Right forelimb (tissue), 1 donor: Measurements from ENCODE around the gene TANK.
"Not testable (repeated sequence)": the region's sequence is repeated elsewhere in the genome, so short reads cannot be mapped to it uniquely, and the experiment has no call there.

Experiments used
- DNase-seq: peaks from one replicate; pipeline ENCODE4 v3.0.0-alpha.2; 2018

The TANK gene

DNA sequence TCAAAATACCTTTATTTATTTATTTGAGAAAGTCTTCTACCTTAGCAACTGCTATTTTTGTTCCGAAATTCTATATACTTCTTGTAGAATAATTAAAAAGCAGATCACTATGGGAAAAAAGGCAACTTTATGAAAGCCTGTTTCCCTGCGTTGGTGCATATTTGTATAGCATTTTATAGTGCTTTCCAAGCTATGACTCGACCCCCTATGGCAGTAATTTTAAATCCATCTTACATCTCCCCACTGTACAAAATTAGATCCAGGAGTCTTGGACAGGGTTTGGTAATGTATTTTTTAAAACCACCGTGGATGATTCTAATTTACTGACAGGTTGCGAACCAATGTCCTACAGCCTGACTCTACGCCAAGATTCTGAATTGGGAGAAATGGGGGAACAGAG is 10.1 kb downstream of the TANK start:
- DNase-seq, result no peak

DNA sequence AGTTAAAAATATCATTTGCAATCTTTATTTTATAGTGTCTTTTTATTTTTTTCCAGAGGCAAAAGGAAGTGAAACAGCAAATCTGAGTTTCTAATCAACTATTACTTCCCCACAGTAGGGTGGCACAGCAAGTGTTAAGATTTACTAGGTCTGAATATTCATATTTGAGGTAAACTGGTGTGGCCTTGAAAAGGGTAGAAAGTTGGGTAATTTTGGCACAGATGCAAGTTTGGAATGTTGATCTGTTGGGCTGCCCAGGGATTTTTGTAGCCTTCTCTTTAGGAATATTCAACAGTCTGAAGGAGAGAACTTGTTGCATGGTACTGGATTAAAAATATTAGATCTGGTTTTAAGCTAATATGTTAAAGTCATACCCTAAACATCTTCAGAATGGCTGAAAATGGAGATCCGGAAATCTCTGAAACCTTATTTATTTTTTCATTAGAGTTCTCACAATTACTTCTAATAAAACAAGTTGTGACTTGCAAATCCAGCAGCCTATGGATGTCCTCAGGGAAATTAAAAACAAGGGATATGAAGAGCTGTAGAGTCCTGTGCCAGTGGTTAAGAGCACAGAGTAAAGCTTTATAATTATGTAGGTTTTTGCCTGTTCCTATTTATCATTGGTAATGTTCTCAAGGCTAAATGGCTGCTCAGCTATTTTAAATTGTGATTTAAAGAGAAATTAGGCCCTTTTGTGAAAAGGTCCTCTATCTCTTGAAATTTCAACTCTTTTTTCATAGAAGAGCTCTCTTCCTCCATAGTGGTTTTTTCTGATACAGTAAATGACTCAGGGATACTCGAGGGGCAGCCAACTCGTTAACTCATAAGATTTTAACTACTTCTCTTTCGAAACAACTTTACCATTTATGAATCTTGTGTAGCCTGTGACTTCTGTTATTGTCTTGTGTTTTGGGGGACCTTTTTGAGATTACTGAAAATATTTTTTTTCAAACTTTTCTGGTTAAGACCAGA is 11.0 kb downstream of the TANK start:
- DNase-seq, result no peak

DNA sequence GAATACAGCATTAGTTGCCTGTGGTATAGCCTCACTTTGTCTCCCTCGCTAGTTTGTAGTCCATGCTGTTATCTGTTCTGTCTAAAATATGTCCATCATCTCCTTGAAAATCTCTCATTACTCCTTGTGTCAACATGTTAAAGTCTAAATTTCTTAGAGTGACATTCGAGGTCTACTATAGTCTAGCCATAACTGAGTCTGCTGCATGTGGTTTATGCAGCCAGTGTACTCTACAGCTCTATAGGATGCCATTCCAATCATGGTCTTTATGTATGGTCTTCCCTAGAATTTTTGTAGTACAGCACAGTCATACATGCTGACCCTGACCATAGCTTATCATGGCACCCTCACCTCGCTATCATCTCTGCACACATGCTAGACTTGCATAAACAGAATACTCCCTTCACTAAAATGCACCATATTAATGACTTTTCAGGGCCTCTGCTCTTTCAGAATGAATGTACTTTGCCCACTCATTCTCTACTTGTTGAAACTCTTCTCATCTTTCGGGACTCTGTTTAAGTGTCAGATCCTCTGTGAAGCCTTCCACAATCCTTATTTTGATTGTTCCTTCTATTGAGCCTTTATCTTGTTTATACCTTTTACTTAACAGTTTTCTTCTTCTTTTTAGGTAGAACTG is 12.8 kb downstream of the TANK start:
- DNase-seq, result no peak

DNA sequence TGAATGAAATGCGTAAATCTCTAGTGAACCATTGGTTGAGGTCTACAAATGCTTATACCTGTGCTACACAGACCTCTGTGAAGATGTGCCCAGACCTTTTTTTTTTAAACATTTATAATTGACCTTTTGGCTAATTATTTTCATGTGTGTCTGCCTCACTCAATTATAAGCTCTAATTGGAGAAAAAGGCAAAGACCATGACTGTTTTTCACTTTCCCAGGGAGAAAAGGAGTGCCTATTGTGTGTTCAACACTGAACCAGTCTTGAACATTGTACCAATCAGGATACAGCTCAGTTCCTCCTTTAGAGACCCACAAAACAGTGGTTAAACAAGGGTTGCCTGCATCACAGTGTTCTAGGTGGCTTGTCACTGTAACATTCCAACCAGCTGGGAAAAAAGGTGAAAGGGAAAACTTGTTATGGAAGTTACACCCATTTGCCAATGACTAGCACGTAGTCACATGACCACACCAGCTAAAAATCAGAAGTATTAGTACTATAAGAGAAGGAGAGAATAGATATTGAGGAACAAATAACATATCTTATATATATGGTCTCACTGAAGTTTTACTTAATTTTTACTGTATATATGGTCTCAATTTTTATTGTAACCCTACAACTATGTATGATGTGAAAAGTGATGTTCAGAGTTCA is 13.4 kb downstream of the TANK start:
- DNase-seq, result no peak

DNA sequence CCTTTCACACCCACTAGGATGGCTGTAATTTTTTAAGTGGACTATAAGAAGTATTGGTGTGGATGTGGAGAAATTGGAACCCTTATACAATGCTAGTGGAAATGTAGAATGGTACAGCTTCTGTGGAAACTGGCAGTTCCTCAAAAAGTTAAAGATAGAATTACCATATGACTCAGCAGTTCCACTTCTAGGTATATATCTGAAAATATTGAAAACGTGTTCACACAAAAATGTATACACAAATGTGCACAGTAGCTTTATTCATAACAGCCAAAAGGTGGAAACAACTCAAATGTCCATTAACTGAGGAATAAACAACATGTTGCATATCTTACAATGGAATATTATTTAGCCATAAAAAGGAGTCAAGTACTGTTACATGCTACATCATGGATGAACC is 17.7 kb downstream of the TANK start:
- DNase-seq, result no peak

DNA sequence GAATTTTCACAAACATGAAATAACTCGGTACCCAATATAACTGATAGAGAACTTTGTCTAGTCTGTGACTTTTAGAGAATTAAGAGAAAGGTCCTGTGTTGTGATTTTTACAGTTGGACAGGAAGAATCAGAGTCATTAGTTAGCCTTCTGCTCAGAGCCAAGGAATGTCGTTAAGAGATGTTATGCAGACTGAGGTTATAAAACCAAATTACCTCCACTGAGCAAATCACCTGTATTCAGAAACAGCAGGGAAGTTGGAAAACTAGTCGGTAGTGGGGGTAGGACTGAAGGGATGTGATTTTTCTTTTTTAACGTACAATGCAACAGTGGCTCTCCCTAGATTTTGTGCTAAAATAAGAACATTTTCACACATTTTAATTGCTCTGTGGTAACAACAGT is 18.5 kb downstream of the TANK start:
- DNase-seq, result no peak

DNA sequence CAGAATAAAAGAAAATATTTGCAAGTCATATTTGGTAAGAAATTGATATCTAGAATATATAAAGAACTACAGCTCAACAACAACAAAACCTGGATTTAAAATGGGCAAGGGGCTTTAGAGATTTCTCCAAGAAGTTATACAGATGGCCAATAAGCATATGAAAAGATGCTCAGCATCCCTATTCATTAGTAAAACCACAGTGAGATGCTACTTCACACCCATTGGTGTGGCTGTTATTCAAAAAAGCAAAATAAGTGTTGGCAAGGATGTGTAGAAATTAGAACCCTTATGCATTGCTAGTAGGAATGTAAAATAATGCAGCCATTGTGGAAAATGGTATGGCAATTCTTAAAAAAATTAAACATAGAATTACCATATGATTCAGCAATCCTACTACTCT is 29.8 kb downstream of the TANK start:
- no peak for DNase-seq

DNA sequence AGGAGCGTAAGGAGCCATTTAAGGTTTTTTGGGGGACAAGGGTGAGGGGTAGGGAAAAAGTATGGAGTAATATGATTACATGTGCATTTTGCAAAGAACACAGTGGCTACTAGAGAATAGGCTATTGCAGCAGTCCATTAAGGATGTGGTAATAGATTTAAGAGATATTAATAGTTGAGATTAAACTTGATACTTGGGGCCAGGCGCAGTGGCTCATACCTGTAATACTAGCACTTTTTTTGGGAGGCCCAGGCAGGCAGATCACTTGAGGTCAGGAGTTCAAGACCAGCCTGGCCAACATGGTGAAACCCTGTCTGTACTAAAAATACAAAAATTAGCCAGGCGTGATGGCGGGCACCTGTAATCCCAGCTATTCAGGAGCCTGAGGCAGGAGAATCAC is 35.4 kb downstream of the TANK start:
- not testable (repeated sequence) for DNase-seq

DNA sequence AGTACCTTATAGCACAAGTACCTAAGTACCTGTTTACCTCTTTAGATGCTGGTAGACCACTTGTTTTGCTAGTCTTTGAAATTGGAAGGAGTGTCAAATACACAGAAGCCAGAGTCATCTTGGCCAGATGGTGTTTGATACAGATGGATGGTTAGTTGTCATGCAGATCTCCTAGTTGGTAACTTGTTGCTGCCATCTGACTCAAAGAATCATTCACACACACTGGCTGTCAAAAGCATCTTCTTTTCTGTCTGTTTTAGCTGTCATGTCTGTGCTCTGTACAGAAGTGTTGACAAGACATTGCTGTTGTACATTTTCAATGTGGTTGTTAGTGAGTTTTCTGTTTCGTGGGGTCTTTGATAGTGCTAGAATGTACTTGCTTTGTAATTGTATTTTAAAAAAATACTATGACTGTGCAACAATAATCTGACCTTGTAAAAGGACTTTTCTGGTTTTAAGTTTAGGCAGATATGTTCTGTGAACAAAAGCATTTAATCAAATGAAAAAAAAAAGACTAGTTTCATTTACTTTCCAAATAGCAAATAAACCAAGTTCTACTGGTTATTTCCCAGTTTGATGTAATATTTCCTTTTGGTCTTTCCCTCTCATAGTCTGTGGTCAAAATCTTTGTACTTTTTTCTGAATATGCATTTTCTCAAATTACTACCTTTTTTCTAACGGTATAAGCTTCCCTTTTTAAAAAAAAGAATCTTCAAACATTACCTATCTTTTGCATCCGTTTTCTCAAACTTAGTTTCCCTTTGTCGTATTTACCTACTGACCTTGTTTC is 39.9 kb downstream of the TANK start:
- no peak for DNase-seq

DNA sequence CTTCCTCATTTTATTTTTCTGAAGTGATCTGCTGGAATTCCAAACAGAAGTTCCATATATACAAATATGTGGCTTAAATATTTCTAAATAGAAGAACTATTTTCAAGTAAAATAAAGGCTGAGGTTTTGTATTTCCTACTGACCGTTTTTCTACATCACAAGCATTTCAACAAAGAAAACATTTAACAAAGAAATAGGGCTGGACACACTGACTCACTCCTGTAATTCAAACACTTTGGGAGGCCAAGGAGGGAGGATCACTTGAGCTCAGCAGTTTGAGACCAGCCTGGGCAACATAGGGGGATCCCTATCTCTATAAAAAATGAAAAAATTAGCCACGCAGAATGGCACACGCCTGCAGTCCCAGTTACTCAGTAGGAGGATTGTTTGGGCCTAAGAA is 44.6 kb downstream of the TANK start:
- DNase-seq, result no peak

DNA sequence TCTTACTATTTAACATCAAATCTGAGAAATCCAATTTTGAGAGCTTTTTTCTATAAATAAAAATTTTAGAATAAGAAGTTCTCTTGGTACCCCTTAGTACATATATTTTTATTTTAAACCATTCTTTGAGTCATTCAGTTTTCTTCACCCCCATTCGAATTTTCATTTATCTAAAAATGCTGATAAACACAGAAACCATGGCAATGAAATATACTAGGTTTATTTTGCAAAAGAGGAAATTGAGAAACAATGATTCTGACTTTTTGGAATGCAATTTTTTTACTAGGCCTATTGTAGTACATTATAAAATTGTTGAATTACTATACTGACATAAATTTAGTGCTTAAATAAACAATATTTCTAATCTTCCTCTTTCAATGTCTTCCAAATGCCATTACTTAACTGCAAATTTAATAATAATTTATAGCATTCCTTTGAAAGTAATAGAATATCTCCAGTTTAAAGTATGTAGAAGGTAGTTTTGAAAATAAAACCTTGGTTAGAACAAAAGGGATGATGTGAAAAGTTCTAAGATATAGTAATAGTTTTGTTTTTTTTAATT is 46.3 kb downstream of the TANK start:
- DNase-seq, result no peak

DNA sequence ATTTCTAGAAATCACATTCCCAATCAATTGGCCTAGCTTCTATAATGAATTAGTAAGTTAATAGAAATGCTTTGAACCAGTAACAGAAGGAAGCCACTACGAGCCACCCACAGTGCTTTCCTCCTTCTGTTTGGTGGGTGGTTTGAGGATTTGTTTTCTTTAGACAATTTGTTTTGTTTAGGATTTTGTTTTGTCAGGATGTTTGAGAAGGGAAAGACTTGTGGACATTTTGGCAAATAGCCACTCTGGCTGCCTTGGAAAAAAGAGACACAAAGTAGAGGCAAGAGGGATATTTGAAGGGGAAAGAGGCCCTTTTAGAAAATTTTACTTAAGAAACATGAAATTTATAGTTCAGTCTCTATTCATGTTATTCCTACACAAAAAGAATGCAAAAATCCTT is 47.7 kb downstream of the TANK start:
- no peak for DNase-seq

DNA sequence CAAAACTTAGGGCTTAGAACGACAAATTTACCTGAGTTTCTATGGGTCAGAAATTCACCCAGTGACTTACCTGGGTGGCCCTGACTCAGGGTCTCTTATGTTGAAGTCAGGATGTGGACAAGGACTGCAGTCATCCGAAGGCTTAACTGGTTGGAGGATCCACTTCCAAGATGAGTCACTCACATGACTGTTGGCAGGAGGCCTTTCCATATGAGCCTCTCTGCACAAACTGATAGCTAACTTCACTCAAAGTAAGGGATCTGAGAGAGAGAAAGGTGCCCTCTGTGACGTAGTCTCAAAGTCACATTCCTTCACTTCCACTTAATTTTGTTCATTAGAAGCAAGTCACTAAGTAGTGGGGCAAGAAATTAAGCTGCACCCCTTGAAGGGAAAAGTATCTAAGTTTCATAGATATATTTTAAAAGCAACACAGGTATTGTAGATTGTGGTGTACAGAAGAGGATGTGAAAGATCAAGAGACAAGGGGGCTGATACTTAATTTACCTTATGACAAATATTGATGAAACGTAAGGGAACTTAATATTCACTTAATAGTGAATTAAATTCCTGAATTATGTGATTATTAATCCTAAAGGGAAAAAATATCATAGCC is 48.4 kb downstream of the TANK start:
- no peak for DNase-seq

DNA sequence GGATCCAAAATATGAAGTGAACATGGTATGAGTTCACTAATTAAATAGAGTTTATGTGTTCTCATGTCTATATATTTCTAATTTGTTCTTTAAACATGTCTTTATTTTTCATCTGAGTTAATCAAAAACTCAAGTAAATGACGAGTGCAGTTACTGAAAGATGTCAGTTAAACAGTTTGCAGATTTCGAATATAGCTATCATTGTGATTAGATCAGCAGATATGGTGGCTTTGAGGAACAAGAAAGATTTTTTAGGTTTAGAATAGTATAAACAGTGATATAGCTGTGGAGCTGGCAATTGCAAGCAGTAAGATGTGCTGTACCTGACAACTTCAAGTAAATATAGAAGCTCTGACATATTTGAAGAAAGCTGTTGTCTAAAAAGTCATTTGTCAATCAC is 49.7 kb downstream of the TANK start:
- no peak for DNase-seq

DNA sequence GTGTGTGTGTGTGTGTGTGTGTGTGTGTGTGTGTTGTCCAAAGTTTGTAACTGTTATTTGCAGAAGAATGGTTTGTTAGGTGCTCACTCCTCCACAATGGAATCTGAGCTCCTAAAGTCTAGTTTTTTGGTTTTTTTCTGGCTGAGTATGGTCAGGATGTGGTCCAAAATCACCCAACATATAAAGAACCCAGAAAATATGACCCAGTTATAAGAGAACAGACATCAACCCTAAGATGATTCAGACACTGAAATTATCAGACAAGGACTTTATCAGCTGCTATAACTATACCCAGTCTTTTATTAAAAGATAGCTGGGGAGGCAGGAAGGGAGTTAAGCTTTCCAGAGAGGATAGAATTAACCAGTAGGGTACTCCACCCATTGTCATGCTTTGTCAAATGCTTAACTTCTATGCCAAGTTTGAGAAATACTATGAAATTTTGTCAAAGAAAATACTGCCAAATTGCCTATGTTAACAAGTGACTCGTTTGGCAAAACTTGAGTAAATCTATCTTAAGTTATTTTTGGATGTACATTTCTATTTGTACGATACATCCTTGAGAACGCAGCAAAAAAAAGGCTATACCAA is 57.5 kb downstream of the TANK start:
- DNase-seq, result no peak

DNA sequence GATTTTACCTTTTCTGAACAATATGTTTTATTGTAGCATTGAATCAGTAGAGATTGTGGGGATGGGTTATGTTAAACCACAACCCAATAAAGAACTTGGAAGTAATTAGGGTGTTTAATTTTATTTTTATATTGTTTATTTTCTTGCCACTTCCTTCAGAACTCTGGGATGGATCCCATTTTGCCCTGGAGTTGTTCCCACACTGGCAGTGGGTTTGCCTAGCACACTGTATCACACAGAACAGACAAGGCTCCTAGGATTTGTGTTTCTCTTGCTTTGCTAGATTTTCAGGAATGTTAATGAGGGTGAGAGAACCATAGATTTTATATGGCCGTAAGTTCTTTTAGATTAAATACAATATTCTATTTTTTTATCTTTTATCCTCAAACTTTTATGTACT is 59.0 kb downstream of the TANK start:
- no peak for DNase-seq

DNA sequence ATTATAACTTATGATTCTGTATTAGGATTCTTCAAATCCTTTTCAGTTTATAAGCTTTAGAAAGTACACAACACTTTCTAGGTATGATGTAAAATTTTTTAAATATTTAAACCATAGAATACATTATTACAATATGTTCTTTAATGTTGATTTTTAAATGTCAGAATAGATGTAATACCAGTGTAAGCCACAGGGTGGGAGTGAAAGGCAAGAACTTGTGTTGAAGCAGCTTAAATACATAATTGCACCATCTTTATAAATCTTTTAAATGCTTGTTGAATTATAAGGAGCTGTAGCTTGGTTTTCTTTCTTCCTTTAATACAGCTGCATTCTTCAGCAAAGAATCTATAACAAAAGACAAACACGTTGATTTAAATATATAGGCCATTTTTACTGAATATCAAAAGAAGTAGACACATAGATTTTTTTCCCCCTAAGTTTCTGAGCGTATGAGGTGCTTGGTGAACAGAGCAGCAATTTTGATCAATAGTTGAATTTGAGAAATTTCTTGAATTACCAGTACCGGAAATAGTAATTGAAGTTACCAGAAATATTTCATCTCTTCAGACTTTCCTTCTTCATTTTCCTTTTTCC is 63.0 kb downstream of the TANK start:
- no peak for DNase-seq

DNA sequence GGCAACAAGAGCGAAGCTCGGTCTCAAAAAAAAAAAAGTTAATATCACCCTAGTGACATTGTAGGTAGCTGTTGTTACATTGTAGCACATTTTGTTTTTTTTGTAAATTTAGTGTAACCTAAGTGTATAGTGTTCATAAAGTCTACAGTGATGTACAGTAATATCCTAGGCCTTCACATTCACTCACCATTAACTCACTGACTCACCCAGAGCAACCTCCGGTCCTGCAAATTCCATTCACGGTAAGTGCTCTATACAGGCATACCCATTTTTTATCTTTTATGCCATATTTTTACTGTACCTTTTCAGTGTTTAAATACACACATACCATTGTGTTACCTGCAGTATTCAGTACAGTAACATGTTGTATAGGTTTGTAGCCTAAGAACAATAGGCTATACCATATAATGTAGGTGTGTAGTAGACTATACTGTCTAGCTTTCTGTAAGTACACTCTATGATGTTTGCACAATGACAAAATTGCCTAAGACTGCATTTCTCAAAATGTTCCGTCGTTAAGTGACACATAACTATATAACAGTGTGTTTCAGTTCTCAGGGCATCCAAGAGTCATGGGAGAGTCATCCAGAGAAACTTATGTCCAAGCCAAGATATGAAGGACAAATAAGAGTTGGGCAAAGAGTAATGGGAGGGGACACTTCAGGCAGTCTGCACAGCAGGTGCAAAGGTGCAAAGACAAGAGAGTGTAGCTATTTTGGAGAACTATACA is 68.4 kb downstream of the TANK start:
- no peak for DNase-seq

DNA sequence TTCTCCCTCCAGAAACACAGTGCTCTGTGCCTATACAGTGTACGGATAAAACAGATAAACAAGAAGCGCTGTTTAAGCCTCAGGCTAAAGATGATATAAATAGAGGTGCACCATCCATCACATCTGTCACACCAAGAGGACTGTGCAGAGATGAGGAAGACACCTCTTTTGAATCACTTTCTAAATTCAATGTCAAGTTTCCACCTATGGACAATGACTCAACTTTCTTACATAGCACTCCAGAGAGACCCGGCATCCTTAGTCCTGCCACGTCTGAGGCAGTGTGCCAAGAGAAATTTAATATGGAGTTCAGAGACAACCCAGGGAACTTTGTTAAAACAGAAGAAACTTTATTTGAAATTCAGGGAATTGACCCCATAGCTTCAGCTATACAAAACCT is 70.7 kb downstream of the TANK start:
- no peak for DNase-seq

DNA sequence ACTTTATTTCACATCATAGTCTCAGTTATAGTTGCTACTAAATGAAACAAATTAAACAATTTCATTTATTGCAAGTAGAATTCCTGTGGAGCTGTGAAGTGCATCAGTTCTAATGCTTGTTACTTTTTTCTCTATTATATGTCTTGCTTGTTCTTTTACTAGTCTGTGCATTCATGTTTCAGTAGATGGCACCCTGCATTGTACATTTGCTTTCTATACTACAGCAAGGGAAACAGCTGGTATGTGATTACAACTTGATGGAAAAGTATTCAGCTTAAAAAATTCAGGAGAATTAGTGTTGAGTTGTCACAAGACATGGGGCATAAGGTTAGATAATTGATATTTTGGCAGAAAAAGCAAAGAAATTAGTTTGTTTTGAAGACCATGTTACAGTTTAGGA is 72.3 kb downstream of the TANK start:
- no peak for DNase-seq
